ES-I3 (cell line): Measurements from ENCODE around the gene TBATA.

Source experiments
- H3K36me3 ChIP-seq: 2 replicates; pipeline ENCODE4 v1.6.1; 2013; ENCODE audit warnings: mild to moderate bottlenecking, low read length, control low read depth, moderate library complexity; ENCODE audit not compliant: insufficient read depth
- H3K4me1 ChIP-seq: 2 replicates; pipeline ENCODE4 v1.6.1; 2013; ENCODE audit warnings: mild to moderate bottlenecking, control low read depth, low read length; ENCODE audit not compliant: insufficient read depth
- H3K9ac ChIP-seq: 2 replicates; pipeline ENCODE4 v1.6.1; 2013; ENCODE audit warnings: low read depth, mild to moderate bottlenecking, low read length, moderate library complexity
- H3K9me3 ChIP-seq: 2 replicates; pipeline ENCODE4 v1.6.1; 2013; ENCODE audit warnings: mild to moderate bottlenecking, low read length, moderate library complexity; ENCODE audit not compliant: control insufficient read depth, insufficient read depth

The TBATA gene

DNA sequence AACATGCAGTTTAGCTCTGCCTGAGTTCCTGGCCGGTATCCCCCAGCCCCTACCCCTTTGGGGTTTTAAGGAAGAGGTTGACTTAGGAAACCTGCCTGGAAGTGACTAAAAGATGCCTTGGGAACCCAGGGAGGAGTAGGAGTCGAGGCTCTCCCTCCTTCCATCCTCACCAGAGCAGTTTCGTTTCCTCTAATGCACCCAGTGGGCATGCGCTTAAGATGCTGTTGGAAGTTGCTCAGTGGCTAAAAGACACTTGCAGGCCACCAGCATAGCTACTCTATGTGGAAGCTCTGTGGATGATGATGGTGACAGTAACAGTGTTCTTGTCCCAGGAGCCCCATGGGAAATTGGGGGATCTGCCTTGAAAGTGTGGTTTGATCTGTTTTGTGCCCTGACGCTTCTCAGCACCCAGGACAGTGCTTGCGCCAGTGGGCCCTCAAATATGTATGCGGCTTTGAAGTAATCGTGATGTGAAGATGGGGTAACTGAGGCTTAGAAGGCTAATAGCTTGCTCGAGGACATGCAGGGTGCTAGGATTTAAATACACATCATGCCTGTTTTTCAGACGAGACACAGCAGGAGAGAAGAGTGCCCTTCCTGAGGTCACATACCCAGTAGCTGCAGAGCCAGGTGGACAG is 32.0 kb downstream of the TBATA start:
- Histone ChIP-seq H3K4me1 (peaks cover 4% of the 10 kb centered on the region; the same call in 1 of the 2 replicates), H3K9ac (no peak overlapping the region), H3K9me3 (no peaks in the 10 kb centered on the region), H3K36me3 (no peaks in the 10 kb centered on the region)

- H3K9me3 ChIP-seq, result no peaks in the 10 kb centered on the region
- peaks cover 4% of the 10 kb centered on the region; the same call in 1 of the 2 replicates for H3K4me1 ChIP-seq
- no peak overlapping the region for H3K9ac ChIP-seq
- H3K36me3 ChIP-seq, result no peaks in the 10 kb centered on the region
Measured at GRCh38 chr10:70752571-70752970, 32.6 kb downstream of the TBATA start.

DNA sequence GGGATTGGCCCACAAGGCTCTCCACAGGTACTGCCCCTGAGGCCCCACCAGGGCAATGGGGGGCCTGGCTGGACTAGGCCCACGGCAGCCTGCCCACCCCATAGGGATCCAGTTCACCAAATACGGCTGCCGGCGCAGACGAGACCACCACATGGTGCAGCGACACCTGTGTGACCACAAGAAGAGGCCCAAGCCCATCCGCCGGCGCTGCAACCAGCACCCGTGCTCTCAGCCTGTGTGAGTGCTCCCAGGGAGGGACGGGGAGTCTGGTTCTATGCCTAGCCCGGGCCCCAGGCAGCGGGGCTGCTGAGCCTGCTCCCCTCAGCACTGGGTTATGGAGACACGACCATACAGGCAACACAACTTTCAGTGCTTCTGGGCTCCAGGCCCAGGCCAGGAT is 33.2 kb downstream of the TBATA start:
- H3K36me3 ChIP-seq, result no peaks in the 10 kb centered on the region
- H3K4me1 ChIP-seq, result peaks cover 4% of the 10 kb centered on the region; the same call in 1 of the 2 replicates
- H3K9ac ChIP-seq, result no peak overlapping the region
- H3K9me3 ChIP-seq, result no peaks in the 10 kb centered on the region

DNA sequence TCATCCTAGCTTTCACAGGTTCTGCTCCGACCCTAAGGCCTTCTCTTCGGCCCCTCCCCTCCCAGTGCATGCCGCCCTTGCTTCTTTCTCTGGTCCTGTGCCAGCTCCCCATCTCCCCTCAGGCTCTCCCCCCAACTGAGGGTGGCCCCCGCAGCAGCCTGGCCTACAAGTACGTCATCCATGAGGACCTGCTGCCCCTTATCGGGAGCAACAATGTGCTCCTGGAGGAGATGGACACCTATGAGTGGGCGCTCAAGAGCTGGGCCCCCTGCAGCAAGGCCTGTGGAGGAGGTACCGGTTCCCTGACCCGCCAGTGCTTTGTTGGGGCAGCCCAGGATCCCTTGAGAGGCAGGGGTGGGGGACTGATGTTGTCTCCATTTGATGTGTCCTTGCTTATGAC is 33.8 kb downstream of the TBATA start:
- no peaks in the 10 kb centered on the region for H3K9me3 ChIP-seq
- no peaks in the 10 kb centered on the region for H3K36me3 ChIP-seq
- H3K9ac ChIP-seq, result no peak overlapping the region

DNA sequence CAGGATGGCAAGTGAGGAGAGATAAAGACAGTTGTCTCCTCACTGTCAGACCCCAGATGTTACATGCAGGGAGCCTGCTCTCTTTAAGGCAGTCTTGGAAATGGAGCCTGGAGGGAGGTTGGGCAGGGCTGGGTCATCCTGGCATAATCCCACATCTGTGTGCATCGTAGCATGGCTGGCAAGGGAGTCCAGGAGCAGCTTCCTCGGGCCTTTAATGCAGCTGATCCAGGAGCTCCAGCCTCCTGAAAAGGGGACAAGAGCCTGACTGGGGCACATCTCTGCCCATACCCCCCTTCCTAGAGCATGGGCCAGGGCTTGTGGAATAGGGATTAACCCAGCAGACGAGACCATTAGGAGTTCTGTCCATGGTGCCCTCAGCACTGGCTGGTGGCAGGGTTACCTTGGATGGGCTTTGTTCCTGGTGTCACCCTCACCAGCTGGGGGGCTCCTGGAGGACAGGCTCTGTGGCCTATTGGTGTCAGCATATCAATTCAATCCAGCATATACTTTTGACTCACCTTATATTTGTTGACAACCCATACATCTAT is 34.9 kb downstream of the TBATA start:
- Histone ChIP-seq H3K4me1 (peaks cover 4% of the 10 kb centered on the region; the same call in 1 of the 2 replicates), H3K9ac (no peak overlapping the region), H3K36me3 (no peaks in the 10 kb centered on the region), H3K9me3 (no peaks in the 10 kb centered on the region)

More for the DNA sequence above, 33.8 kb downstream of the TBATA start:
- H3K4me1 ChIP-seq, result peaks cover 4% of the 10 kb centered on the region; the same call in 1 of the 2 replicates

GRCh38 chr10:70749756-70750155 is 35.4 kb downstream of the TBATA start:
- Histone ChIP-seq H3K9ac (no peak overlapping the region), H3K9me3 (no peaks in the 10 kb centered on the region), H3K36me3 (no peaks in the 10 kb centered on the region), H3K4me1 (peaks cover 4% of the 10 kb centered on the region; the same call in 1 of the 2 replicates)

DNA sequence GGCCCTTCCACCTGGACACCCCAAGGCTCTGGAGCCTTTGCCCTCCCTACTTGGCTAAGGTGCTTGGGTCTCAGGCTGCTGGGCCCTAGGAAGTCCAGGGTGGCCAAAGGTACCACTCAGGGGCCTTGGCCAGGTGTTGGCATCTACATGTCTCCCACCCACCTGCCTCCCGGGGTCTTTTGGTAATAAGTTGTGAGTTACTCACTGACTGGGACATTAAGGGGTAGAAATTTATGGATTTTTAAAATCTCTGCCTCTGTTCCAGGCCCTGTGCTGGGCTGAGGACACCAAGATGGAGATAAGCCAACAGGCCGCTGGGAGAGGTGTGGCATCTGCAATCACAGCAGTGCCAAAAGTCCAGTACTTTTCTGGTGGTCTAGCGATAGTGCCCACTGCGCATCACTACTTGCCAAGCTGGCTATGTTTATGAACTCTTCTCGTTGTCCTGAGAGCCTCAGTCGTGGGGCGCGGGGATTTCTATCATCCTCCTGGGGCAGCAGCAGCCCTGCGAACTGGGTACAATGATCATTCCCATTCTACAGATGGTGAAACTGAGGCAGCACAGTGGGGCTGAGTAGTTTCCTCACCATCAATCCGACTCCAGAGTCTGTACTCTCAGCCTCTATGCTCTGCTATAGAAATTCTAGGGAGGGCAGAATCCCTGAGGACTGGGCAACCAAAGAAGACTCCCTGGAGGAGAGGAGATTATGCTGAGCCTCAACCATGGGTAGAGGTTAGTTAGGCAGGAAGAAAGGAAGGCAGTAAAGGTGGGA is 36.2 kb downstream of the TBATA start:
- Histone ChIP-seq H3K9me3 (no peaks in the 10 kb centered on the region), H3K9ac (no peak overlapping the region), H3K36me3 (no peaks in the 10 kb centered on the region), H3K4me1 (peaks cover under 1% of the 10 kb centered on the region; the same call in 1 of the 2 replicates)

DNA sequence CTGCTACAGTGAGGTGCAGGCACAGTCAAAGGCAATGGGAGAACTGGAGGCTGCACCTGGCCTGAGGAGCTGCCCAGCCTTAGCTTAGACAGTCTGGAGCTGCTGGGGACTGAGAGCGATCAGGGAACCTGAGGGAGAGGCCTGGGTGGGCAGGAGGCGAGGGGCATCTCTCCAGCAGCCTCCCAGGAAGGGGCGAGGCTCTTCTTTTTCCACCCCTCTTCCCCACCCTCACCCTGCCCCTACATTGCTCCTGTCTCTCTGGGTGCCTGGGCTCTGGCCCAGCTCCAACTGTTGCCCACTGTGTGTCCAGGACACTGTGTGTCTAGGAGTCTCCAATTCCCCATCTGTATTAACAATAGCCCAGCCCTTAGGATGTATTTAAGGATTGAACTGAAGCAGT is 36.9 kb downstream of the TBATA start:
- Histone ChIP-seq H3K9ac (no peak overlapping the region), H3K4me1 (no peaks in the 10 kb centered on the region; the same call in 1 of the 2 replicates), H3K36me3 (no peaks in the 10 kb centered on the region), H3K9me3 (no peaks in the 10 kb centered on the region)

GRCh38 chr10:70747192-70747965 is 37.8 kb downstream of the TBATA start:
- no peaks in the 10 kb centered on the region; the same call in 1 of the 2 replicates for H3K4me1 ChIP-seq
- H3K9ac ChIP-seq, result no peak overlapping the region
- no peaks in the 10 kb centered on the region for H3K36me3 ChIP-seq
- no peaks in the 10 kb centered on the region for H3K9me3 ChIP-seq

DNA sequence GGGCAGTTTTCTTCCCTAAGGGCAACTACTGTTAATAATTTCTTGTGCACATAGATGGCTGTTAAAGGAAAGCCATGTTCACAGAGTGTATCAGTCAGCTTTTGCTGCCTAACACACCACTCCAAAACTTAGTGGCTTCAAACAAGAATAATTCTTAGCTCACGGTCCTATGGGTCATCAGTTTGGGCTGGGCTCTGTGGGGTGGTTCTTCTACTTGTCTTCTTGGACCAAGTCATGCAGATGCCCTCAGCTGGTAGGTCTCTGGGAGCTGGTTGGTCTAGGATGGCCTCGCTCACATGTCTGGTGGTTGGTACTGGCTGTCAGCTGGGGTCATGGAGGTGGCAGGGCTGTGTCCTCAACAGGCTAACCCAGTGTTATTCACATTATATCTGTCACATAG is 39.6 kb downstream of the TBATA start:
- Histone ChIP-seq H3K36me3 (no peaks in the 10 kb centered on the region), H3K9ac (no peak overlapping the region), H3K9me3 (no peaks in the 10 kb centered on the region), H3K4me1 (no peaks in the 10 kb centered on the region; the same call in 1 of the 2 replicates)

GRCh38 chr10:70744617-70745143 is 40.5 kb downstream of the TBATA start:
- no peaks in the 10 kb centered on the region for H3K36me3 ChIP-seq
- no peaks in the 10 kb centered on the region for H3K9me3 ChIP-seq
- H3K9ac ChIP-seq, result no peak overlapping the region
- H3K4me1 ChIP-seq, result no peaks in the 10 kb centered on the region; the same call in 1 of the 2 replicates

DNA sequence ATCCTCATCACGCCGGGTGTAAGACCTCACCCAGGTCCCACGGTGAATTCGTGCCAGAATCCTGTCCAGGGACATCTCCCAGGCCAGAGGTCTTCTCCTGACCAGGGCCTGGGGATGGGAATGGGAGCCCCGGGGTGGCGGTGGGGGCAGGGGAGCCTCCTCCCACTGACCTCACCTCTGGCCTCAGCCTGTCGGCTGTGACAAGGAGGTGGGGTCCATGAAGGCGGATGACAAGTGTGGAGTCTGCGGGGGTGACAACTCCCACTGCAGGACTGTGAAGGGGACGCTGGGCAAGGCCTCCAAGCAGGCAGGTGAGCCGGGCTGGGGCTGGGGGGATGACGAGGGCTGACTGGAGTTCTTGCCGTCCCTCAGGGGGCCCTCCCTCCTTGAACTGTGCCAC is 41.3 kb downstream of the TBATA start:
- Histone ChIP-seq H3K36me3 (no peaks in the 10 kb centered on the region), H3K4me1 (no peaks in the 10 kb centered on the region; the same call in 1 of the 2 replicates), H3K9me3 (no peaks in the 10 kb centered on the region), H3K9ac (no peak overlapping the region)

DNA sequence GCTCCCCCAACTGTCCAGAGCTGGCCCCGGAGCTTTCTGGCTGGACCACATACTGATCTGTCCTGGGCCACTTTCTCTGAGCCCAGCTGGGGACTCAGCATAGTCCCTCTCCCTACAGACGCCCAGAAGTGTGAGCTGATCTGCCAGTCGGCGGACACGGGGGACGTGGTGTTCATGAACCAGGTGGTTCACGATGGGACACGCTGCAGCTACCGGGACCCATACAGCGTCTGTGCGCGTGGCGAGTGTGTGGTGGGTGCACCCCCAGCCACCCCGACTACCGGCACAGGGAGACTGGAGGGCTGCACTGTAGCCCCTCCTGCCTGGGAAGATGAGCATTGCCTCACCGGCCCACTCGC is 41.8 kb downstream of the TBATA start:
- H3K9me3 ChIP-seq, result no peaks in the 10 kb centered on the region
- H3K36me3 ChIP-seq, result no peaks in the 10 kb centered on the region
- H3K4me1 ChIP-seq, result no peaks in the 10 kb centered on the region; the same call in 1 of the 2 replicates
- H3K9ac ChIP-seq, result no peak overlapping the region
